Measurements from ENCODE around the gene LRWD1. TPM values are rescaled to one million over a fixed set of nuclear protein-coding genes. Genes with fewer than 3 reads are reported as not detected.
"Not testable (repeated sequence)": the region's sequence is repeated elsewhere in the genome, so short reads cannot be mapped to it uniquely, and the experiment has no call there.

Gene LRWD1
- total RNA-seq, 1 donor from 2014 or later = 19.2 TPM

- H3K4me1 ChIP-seq; intact Hi-C loops (cut with DNase I); H3K9me3 ChIP-seq; H3K27me3 ChIP-seq (ENCODE audit: low read depth); H3K4me3 ChIP-seq; H3K27ac ChIP-seq; H3K36me3 ChIP-seq; ATAC-seq: not testable (repeated sequence)
- peak; percentile 44 for DNase-seq
Measured at GRCh38 chr7:102507410-102508088, 42.8 kb downstream of the LRWD1 start.

- H3K36me3 ChIP-seq; H3K9me3 ChIP-seq; H3K27me3 ChIP-seq (ENCODE audit: low read depth); H3K27ac ChIP-seq; intact Hi-C loops (cut with DNase I); ATAC-seq; H3K4me3 ChIP-seq; H3K4me1 ChIP-seq: not testable (repeated sequence)
- DNase-seq = peak; percentile 35
Measured at GRCh38 chr7:102510575-102510974, 45.8 kb downstream of the LRWD1 start.

GRCh38 chr7:102511860-102512522 lies 47.2 kb downstream of the LRWD1 start:
- H3K4me3 ChIP-seq; intact Hi-C loops (cut with DNase I); DNase-seq; H3K4me1 ChIP-seq; H3K9me3 ChIP-seq; H3K27ac ChIP-seq; H3K27me3 ChIP-seq (ENCODE audit: low read depth); H3K36me3 ChIP-seq: not testable (repeated sequence)
- peak; percentile 54 to 62 for ATAC-seq

GRCh38 chr7:102512642-102513221 lies 47.9 kb downstream of the LRWD1 start:
- H3K36me3 ChIP-seq; H3K27me3 ChIP-seq (ENCODE audit: low read depth); intact Hi-C loops (cut with DNase I); H3K9me3 ChIP-seq; H3K4me1 ChIP-seq: not testable (repeated sequence)
- Histone ChIP-seq H3K27ac (peak overlapping the region; percentile 66), H3K4me3 (peak overlapping the region; percentile 30)
- DNase-seq (peak; percentile 51), ATAC-seq (peak in 1 of 2 donors; percentile 0)

GRCh38 chr7:102514881-102515721 lies 50.3 kb downstream of the LRWD1 start:
- H3K4me3 ChIP-seq; H3K27me3 ChIP-seq (ENCODE audit: low read depth); intact Hi-C loops (cut with DNase I); H3K4me1 ChIP-seq; DNase-seq; H3K9me3 ChIP-seq; H3K36me3 ChIP-seq; H3K27ac ChIP-seq: not testable (repeated sequence)
- peak; percentile 35 to 51 for ATAC-seq

GRCh38 chr7:102515889-102516288 lies 51.1 kb downstream of the LRWD1 start:
- H3K4me3 ChIP-seq; H3K36me3 ChIP-seq; DNase-seq; H3K4me1 ChIP-seq; H3K27ac ChIP-seq; H3K9me3 ChIP-seq; H3K27me3 ChIP-seq (ENCODE audit: low read depth); ATAC-seq; intact Hi-C loops (cut with DNase I): not testable (repeated sequence)

GRCh38 chr7:102516951-102517350 lies 52.2 kb downstream of the LRWD1 start:
- DNase-seq; H3K27ac ChIP-seq; H3K9me3 ChIP-seq; intact Hi-C loops (cut with DNase I); H3K4me1 ChIP-seq; H3K4me3 ChIP-seq; H3K27me3 ChIP-seq (ENCODE audit: low read depth); H3K36me3 ChIP-seq: not testable (repeated sequence)
- ATAC-seq = peak in 1 of 2 donors; percentile 3

GRCh38 chr7:102517550-102518147 lies 52.9 kb downstream of the LRWD1 start, which contains the start of gene RASA4B:
Gene RASA4B (minus strand): TSS chr7:102517777. CDS start chr7:102517710, 67 bp downstream.
- H3K4me1 ChIP-seq; H3K27ac ChIP-seq; H3K9me3 ChIP-seq; H3K27me3 ChIP-seq (ENCODE audit: low read depth); H3K4me3 ChIP-seq; intact Hi-C loops (cut with DNase I); H3K36me3 ChIP-seq: not testable (repeated sequence)
- ATAC-seq (peak; percentile 96 to 97), DNase-seq (peak; percentile 44)

GRCh38 chr7:102520797-102521196 lies 56.0 kb downstream of the LRWD1 start:
- intact Hi-C loops (cut with DNase I); H3K9me3 ChIP-seq; H3K4me1 ChIP-seq; ATAC-seq; DNase-seq; H3K4me3 ChIP-seq; H3K27me3 ChIP-seq (ENCODE audit: low read depth); H3K27ac ChIP-seq; H3K36me3 ChIP-seq: not testable (repeated sequence)

Small RNA genes lying within 50 kb of the gene (microRNA-seq; reads per million reads assigned to microRNA genes)
- not detected for gene MIR4467 (ENCODE audit: borderline number of aligned reads)
- not detected for gene MIR5090 (ENCODE audit: borderline number of aligned reads)

Other genes starting within 250 kb of the LRWD1 start
- 17.0 TPM for gene SH2B2, start 178.1 kb upstream of the LRWD1 start, total RNA-seq
- not detected for gene SPDYE6, start 108.5 kb upstream of the LRWD1 start, total RNA-seq
- gene PRKRIP1, start 68.6 kb upstream of the LRWD1 start, total RNA-seq = 20.3 TPM
- gene ORAI2, start 31.4 kb upstream of the LRWD1 start, total RNA-seq = 29.7 TPM
- 10.6 TPM for gene ALKBH4, start 121 bp upstream of the LRWD1 start, total RNA-seq
- 37.9 TPM for gene POLR2J, start 13.9 kb downstream of the LRWD1 start, total RNA-seq
- gene RASA4B, start 52.8 kb downstream of the LRWD1 start, total RNA-seq = 22.6 TPM
- 26.9 TPM for gene UPK3BL2, start 78.7 kb downstream of the LRWD1 start, total RNA-seq
- not detected for gene SPDYE2, start 86.2 kb downstream of the LRWD1 start, total RNA-seq
- 58.1 TPM for gene POLR2J3, start 107.6 kb downstream of the LRWD1 start, total RNA-seq
- 47.1 TPM for gene RASA4, start 151.8 kb downstream of the LRWD1 start, total RNA-seq
- 35.5 TPM for gene UPK3BL1, start 177.8 kb downstream of the LRWD1 start, total RNA-seq
- not detected for gene SPDYE2B, start 185.3 kb downstream of the LRWD1 start, total RNA-seq
- 14.8 TPM for gene POLR2J2, start 206.7 kb downstream of the LRWD1 start, total RNA-seq

Data from lower lobe of right lung (tissue), 2 donors.